Skin epidermis (tissue), 12 donors: ENCODE measurements around the gene TRAK1.

ENCODE experiments used
- H3K27ac ChIP-seq, 21 experiments: fragments of 200-600 bp; sonication (generic) in 11 of 21; one replicate each; pipeline ENCODE4 v1.5.0; 2020; ENCODE audit warnings: mild to moderate bottlenecking in 3 of 21, inconsistent platforms in 2 of 21, moderate library complexity in 2 of 21
- H3K4me3 ChIP-seq, 7 experiments: fragments of 200-600 bp; sonication (generic) in 2 of 7; one replicate each; pipeline ENCODE4 v1.5.0; 2020; ENCODE audit warnings: inconsistent platforms in 2 of 7, mild to moderate bottlenecking in 2 of 7, moderate library complexity in 1 of 7

Gene TRAK1

GRCh38 chr3:42189736-42190135 is 98.6 kb downstream of the TRAK1 start:
- no peak overlapping the region for H3K27ac ChIP-seq
- H3K4me3 ChIP-seq: no peak overlapping the region

DNA sequence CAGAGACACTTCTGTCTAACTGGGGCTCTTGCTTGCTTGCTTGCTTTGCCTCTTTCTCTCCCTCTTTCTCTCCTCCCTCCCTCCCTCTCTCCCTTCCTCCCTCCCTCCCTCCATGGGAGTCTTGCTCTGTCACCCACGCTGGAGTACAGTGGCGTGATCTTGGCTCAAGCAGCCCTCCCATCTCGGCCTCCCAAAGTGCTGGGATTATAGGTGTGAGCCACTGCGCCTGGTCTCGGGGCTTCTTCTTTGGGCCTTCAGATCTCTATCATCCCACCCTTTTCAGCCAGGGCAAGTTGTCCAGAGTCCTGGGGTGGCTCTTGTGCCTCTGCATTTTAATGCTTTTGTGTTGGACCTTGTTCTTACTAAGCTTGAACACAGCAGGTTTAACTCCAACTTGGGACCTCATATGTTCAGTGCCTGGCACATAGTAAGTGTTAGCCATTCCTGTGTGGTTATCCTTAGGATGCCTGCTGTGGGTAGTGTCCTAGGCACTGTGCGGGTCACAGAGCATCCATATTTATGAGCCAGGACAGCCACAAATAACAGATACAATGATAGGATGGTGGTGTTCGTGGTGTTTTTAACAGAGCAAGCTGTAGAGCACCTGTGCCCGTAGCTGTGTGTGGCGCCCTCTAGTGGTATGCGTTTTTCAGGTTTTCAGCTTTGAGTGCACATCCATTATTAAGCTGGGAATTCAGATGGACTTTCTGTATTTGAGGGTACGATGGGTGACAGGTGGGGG is 99.7 kb downstream of the TRAK1 start:
- no peak overlapping the region for H3K4me3 ChIP-seq
- H3K27ac ChIP-seq: peak overlapping the region in 1 of 21 experiments; percentile 10

DNA sequence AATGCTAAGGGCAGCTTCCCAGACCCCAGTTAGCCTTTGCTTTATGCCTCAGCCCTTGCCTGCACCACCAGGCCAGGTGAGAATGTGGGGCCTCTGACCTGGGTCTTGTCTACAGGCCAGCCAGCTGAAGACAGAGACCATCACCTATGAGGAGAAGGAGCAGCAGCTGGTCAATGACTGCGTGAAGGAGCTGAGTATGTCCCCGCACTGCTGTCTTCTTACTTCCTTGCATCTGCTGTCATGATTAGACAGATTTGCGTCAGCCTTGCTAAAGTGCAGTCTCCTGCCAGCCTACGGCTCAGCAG is 100.2 kb downstream of the TRAK1 start:
- Histone ChIP-seq H3K27ac (no peak overlapping the region), H3K4me3 (no peak overlapping the region)

DNA sequence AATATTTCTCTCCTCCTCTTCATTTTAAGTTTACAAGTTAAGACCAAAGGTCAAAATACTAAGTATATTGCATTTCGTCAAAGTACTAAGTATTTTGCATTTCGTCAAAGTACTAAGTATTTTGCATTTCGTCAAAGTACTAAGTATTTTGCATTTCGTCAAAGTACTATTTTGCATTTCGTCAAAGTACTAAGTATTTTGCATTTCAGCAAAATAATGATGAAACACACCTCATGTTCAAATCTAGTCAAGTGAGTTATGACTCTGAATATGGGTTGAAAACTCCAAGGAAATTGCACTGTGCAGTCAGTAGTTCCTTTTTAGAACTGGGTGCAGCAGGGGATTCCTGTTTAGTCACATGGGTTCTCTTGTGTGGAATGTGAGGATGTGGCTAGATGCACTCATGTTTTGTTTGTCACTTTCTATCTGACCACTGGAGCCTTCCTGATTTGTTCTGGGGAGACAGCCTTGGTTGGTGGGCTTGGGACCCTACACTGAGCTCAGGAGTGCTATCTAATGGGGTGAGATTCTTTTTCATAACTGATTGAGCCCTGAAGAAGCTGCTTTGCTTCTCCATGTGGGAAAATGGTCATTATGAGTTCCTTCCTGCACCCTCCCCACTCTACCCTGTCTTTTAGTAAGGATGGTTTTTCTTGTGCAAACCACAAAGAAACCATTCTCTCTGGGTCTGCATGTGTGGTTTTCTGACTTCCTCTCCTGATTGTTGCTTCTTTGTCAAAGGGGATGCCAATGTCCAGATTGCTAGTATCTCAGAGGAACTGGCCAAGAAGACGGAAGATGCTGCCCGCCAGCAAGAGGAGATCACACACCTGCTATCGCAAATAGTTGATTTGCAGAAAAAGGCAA is 101.4 kb downstream of the TRAK1 start:
- Histone ChIP-seq H3K27ac (no peak overlapping the region), H3K4me3 (no peak overlapping the region)

- Histone ChIP-seq H3K4me3 (no peak overlapping the region), H3K27ac (no peak overlapping the region)
Measured at GRCh38 chr3:42194943-42195510, 103.9 kb downstream of the TRAK1 start.

DNA sequence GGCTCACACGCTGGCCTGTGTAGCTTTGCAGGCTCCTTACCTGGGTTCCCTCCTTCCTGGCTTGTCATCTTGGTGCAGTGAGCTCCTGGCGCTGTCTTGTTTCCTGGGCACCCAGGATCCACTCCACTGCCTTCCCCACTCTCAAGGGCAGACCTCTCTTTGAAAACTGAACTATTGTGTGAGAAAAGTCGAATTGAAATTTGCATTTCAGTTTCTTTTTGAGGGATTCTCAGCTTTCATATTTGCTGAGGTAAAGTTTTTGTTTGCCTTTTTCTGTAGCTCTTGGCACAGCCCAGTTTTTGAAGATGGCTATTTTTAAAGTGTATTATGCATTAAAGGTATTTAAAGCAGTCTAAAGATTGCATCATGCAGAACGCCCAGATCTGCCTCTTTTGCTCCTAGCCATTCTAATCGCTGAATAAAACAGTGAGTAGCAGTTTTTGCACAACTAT is 104.7 kb downstream of the TRAK1 start:
- no peak overlapping the region for H3K4me3 ChIP-seq
- H3K27ac ChIP-seq: no peak overlapping the region

GRCh38 chr3:42198709-42199108 is 107.6 kb downstream of the TRAK1 start:
- Histone ChIP-seq H3K4me3 (no peak overlapping the region), H3K27ac (no peak overlapping the region)

GRCh38 chr3:42202217-42202865 is 111.2 kb downstream of the TRAK1 start:
- H3K27ac ChIP-seq: no peak overlapping the region
- H3K4me3 ChIP-seq: no peak overlapping the region

DNA sequence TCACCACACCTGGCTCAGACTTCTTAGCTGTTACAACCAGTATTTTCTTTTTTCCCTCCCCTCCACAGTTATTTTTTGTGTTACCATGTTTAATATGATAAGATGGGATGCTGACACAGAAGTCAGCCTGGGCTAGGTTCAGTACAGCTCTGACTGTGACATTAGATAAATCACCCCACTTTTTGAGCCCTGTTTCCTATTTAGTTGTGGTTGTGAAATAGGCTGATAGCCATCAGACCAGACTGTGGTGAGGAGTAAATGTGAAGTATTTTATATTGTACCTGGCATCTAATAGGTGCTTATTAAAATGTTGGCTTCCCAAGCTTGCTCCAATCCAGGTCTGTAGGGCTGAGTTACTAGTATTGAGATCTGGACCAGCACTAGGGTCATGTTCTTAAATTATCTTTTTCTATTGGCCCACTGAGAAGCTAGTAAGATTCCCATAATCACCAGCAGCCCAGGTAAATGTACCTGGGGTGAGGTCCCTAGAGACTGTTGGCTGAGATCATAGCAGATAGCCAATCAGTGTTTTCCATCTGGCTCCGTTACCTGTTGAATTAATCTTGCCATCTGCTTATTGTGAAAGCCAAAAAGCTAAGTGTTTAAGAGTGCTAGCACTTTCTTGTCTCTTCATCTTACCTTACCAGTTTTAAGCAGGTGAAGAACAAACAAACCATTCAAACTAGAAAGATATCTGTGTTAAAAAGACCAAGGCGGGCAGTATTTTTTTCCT is 113.9 kb downstream of the TRAK1 start:
- no peak overlapping the region for H3K4me3 ChIP-seq
- no peak overlapping the region for H3K27ac ChIP-seq

DNA sequence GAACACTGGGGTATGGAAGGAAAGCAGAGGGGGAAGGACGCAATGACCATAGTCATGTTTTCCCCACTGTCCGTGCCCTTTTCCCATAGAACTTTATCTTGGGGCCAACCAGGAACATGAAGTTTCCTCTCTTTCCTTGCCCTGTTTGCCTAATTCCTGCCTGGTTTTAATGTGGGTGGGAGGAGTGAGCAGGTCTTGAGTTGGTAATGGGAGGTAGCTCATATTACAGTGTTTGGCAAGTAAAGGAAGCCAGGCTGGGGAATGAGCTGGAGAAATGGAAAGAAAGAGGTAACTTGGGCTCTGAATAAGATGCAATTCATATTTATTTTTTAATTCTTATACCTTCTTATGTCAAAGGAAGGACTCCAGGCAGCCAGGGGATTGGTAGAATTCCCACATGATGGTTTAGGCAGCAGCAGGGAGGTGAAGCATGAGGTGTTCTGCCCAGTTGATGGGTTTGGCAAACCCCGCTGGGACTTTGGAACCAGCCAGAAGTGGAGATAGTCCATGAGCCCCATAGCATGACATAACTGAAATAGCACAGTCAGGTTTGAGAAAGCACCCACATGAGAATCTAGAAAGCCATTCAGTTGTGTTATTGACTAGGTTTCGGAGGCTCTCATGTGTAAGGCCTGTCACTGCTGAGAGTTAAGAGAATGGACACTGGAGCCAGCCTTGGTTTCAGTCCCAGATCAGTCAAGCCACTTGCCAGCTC is 114.8 kb downstream of the TRAK1 start:
- Histone ChIP-seq H3K27ac (no peak overlapping the region), H3K4me3 (no peak overlapping the region)

DNA sequence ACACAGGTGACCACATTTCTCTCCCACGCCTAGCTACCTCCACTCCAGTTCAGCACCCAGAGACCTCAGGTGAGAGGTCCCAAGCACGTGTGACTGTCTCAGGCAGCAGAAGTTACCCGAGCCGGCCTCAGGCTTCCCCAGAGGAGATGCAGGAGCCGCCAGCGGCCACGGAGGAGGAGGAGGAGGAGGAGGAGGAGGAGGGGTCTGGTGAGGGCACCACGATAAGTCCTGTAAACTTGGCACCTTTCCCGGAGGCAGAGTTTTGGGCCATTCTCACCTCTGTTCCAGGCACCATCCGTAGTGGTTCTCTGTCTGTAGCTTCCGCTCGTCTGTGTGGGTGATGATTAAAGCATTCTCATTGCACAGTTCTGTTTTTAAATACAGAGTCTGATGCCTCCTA is 118.8 kb downstream of the TRAK1 start:
- H3K27ac ChIP-seq: no peak overlapping the region
- no peak overlapping the region for H3K4me3 ChIP-seq

- Histone ChIP-seq H3K27ac (no peak overlapping the region), H3K4me3 (no peak overlapping the region)
Measured at GRCh38 chr3:42210726-42211125, 119.6 kb downstream of the TRAK1 start.

- H3K4me3 ChIP-seq: no peak overlapping the region
- no peak overlapping the region for H3K27ac ChIP-seq
Measured at GRCh38 chr3:42213417-42213816, 122.3 kb downstream of the TRAK1 start.

DNA sequence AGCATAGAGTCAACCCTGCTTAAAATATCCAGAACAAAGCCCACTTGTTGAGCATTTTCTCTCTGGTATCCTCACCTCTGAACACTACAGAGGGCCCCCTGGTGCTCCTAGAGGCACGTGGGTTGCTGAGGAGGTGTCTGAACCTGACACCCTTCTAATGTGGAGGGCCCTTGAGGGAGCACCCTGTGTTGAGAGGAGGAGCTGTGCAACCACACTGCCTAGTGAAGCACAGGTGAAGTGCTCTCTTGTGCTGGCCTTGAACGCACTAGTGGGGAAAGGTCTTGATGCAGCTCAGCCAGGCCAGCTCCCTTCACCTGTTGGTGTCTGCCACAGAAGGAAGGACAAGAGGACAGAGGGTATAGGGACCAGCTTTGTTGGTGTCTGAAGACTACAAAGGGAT is 122.9 kb downstream of the TRAK1 start:
- no peak overlapping the region for H3K27ac ChIP-seq

GRCh38 chr3:42214565-42215283 is 123.6 kb downstream of the TRAK1 start:
- peak overlapping the region in 1 of 21 experiments; percentile 0 for H3K27ac ChIP-seq

More for the DNA sequence above, 122.9 kb downstream of the TRAK1 start:
- H3K4me3 ChIP-seq: no peak overlapping the region

DNA sequence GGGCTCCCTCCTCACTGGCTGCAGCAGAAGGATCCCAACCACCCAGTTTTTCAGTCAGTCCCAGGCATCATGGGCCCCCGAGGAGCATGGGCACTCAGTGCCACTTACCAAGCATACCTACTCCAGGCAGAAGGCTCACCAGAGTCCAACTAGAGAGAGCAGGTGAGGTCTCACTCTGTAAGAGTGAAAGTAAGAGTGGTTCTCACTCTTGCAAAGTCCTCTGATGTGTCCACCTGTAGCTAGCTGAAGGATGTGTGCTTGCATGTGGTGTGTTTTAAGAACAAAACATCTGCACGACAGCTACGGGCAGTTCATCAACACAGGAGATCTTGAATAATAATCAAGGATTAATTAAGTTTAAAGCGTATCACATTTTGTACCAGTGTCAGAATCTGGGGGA is 125.1 kb downstream of the TRAK1 start:
- H3K27ac ChIP-seq: no peak overlapping the region
- H3K4me3 ChIP-seq: no peak overlapping the region

More at GRCh38 chr3:42214565-42215283, 123.6 kb downstream of the TRAK1 start:
- no peak overlapping the region for H3K4me3 ChIP-seq

- Histone ChIP-seq H3K4me3 (no peak overlapping the region), H3K27ac (peak overlapping the region in 1 of 21 experiments; percentile 21)
Measured at GRCh38 chr3:42216931-42217333, 125.8 kb downstream of the TRAK1 start.

GRCh38 chr3:42220436-42221121 is 129.4 kb downstream of the TRAK1 start:
- H3K27ac ChIP-seq: peak overlapping the region in 1 of 21 experiments; percentile 12

More at GRCh38 chr3:42220436-42221121, 129.4 kb downstream of the TRAK1 start:
- H3K4me3 ChIP-seq: no peak overlapping the region
